ENCODE results near the gene MEAK7.

GRCh38 chr16:84520725-84521496 is 16.5 kb upstream of the MEAK7 start:
- TF ChIP-seq YY1 (IDR thresholded peaks at IDR 0.05; ENCODE audit: insufficient read depth, insufficient read length) (no peak), SUZ12 (IDR thresholded peaks at IDR 0.05; ENCODE audit: extremely low read depth, insufficient read depth, insufficient read length) (no peak), ZNF274 (IDR thresholded peaks at IDR 0.05; ENCODE audit: low read depth, low read length) (no peak)

Data from NT2/D1 (cell line).